Upper lobe of right lung (tissue), 1 donor: ENCODE results near the gene PACS2. TPM values are rescaled to one million over a fixed set of nuclear protein-coding genes. Genes with fewer than 3 reads are reported as not detected.

ENCODE experiments used
- ATAC-seq: fragments of 200-7000 bp; cut with Tn5 transposase; one replicate; pipeline ENCODE4 v1.9.1; 2020; ENCODE audit warnings: mild to moderate bottlenecking, moderate library complexity
- DNase-seq: peaks from one replicate; pipeline ENCODE4 v3.0.0-alpha.2; 2020
- H3K27ac ChIP-seq: fragments of 200-600 bp; one replicate; pipeline ENCODE4 v1.8.0; 2022
- H3K27me3 ChIP-seq: fragments of 200-600 bp; one replicate; pipeline ENCODE4 v1.8.0; 2022; ENCODE audit warnings: mild to moderate bottlenecking
- H3K36me3 ChIP-seq: fragments of 200-600 bp; one replicate; pipeline ENCODE4 v1.8.0; 2022
- H3K4me1 ChIP-seq: fragments of 200-600 bp; one replicate; pipeline ENCODE4 v1.8.0; 2022
- H3K4me3 ChIP-seq: fragments of 200-600 bp; one replicate; pipeline ENCODE4 v1.8.0; 2022; ENCODE audit warnings: mild to moderate bottlenecking
- H3K9me3 ChIP-seq: fragments of 200-600 bp; one replicate; pipeline ENCODE4 v1.8.0; 2022
- intact Hi-C: fragments of 100-400 bp; cut with DNase I; formaldehyde crosslinking; loops from one replicate; pipeline ENCODE4 v1.11.0; 2022
- total RNA-seq: library from RNA; stranded (reverse); fragmentation: NEBNext Ultra II Directional; extraction: Animal tissue kit (Norgen Biotek cat#: 25700); gene quantifications from one replicate; pipeline ENCODE4 v1.2.1, GENCODE V29; 2021
- TF ChIP-seq, protein P1 (sequence below): fragments of 200-600 bp; IDR thresholded peaks from one replicate; pipeline ENCODE4 v1.8.0; 2022; ENCODE audit warnings: antibody characterized with exemption
- donor health status: DM: no; HTN: yes; CAD: no; lungs with severe emphysema.

The PACS2 gene
- total RNA-seq, 1 donor from 2014 or later = 86.6 TPM

DNA sequence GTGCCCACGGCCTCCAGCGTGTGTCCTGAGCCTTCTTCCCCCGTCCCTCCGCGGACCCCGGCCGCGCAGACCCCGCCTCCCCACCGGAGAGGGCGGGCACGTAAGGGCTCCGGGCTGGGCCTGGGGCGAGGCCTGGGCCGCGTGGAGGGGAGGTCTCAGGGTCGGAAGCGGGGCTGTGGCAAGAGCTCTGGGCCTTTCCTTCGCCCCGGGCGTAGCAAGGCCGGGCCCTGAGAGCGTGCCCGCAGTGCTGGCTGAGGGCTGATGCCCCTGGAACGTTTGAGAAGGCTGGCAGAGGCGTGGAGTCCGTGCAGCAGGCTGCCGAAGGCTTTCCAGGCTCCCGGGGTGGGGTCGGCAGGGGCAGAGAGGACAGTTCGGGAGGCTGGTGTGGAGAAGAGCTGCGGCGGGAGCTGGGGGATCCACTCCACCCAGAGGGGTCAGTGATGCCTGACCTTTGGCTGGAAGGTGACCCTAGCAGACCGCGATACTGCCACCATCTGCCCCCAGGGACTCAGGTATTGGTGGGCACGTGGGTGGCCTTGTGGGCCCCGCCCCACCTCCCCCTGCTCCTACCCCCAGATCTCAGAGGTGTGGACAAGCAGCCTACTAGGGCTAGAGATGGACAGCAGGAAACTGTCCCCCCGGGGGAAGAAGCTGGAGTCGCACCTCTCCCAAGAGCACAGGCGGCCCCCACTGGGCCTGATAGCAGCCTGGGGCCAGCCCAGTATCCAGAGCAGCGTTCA, 84.3 kb downstream of the PACS2 start:
- ATAC-seq (peak; percentile 55), DNase-seq (no peak)
- peaks cover 6% of the 10 kb centered on the region for H3K4me1 ChIP-seq
- peak overlapping the region; percentile 86 for H3K27ac ChIP-seq
- peak overlapping the region; percentile 89 for H3K4me3 ChIP-seq
- H3K9me3 ChIP-seq = no peaks in the 10 kb centered on the region
- intact Hi-C loops = loop anchor here (10.0 kb wide), 1 partner anchor 96 kb away; the partner anchor contains the start of gene TEDC1
- H3K36me3 ChIP-seq = no peaks in the 10 kb centered on the region
- TF ChIP-seq, protein P1, sequence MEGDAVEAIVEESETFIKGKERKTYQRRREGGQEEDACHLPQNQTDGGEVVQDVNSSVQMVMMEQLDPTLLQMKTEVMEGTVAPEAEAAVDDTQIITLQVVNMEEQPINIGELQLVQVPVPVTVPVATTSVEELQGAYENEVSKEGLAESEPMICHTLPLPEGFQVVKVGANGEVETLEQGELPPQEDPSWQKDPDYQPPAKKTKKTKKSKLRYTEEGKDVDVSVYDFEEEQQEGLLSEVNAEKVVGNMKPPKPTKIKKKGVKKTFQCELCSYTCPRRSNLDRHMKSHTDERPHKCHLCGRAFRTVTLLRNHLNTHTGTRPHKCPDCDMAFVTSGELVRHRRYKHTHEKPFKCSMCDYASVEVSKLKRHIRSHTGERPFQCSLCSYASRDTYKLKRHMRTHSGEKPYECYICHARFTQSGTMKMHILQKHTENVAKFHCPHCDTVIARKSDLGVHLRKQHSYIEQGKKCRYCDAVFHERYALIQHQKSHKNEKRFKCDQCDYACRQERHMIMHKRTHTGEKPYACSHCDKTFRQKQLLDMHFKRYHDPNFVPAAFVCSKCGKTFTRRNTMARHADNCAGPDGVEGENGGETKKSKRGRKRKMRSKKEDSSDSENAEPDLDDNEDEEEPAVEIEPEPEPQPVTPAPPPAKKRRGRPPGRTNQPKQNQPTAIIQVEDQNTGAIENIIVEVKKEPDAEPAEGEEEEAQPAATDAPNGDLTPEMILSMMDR = no peak
- no peaks in the 10 kb centered on the region for H3K27me3 ChIP-seq

DNA sequence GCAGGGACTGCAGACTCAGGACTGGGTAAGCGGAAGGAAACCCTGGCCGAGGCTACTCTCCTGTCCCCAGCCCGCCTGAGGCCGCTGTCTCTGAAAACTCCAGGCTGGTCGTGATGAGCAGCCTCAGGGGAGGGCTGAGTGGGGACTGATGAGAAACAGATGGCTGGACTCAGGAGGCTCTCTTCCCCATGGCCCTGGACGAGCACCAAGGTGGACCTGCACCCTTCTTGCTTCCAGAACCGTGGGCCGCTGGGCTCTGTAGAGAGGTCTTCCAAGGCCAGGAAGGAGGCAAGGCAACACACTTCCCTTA, 84.9 kb downstream of the PACS2 start:
- no peak overlapping the region for H3K27ac ChIP-seq
- no peaks in the 10 kb centered on the region for H3K36me3 ChIP-seq
- H3K4me3 ChIP-seq = no peak overlapping the region
- H3K9me3 ChIP-seq = no peaks in the 10 kb centered on the region
- no peak for ATAC-seq
- TF ChIP-seq, protein P1 = no peak
- intact Hi-C loops = loop anchor here (10.0 kb wide), 1 partner anchor 95 kb away; the partner anchor contains the start of gene TEDC1
- H3K4me1 ChIP-seq = peaks cover 6% of the 10 kb centered on the region
- H3K27me3 ChIP-seq = no peaks in the 10 kb centered on the region
- no peak for DNase-seq

DNA sequence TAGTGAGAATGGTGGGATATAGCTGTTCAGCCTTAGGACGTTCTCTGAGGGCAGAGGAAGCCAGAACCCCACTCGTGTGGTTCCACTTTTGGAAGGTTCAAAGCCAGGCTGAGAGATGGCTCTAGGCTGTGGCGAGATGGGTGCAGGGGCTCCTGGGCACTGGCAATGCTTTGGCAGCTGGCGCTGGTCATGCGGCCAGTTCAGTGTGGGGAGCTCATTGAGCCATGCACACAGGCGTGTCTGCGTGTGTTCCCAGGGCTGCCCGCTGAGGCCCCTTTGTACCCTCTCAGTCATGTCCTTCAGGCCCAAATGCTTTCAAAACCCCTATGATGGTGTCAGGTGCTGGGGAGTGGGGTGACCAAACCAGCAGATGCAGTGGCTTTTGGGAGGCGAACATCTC, 85.5 kb downstream of the PACS2 start:
- Histone ChIP-seq H3K4me1 (peaks cover 6% of the 10 kb centered on the region), H3K27ac (no peak overlapping the region), H3K27me3 (no peaks in the 10 kb centered on the region), H3K4me3 (no peak overlapping the region), H3K9me3 (no peaks in the 10 kb centered on the region), H3K36me3 (no peaks in the 10 kb centered on the region)
- intact Hi-C loops = no loop called here
- DNase-seq (no peak), ATAC-seq (no peak)
- TF ChIP-seq, protein P1 = no peak

DNA sequence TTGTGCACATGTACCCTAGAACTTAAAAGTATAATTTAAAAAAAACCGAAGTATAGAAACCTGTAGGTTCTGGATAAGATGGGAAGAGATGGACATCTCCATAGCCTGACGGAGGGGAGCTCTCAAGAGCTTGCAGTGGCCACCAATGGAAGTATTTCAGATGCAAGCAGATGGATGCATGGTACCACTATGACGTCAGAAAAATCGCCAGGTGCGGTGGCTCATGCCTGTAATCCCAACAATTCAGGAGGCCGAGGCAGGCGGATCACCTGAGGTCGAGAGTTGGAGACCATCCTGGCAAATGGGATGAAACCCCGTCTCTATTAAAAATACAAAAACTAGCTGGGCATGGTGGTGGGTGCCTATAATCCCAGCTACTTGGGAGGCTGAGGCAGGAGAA, 87.2 kb downstream of the PACS2 start:
- H3K4me3 ChIP-seq = no peak overlapping the region
- H3K36me3 ChIP-seq = no peaks in the 10 kb centered on the region
- ATAC-seq (no peak), DNase-seq (no peak)
- H3K9me3 ChIP-seq = no peaks in the 10 kb centered on the region
- peaks cover 6% of the 10 kb centered on the region for H3K4me1 ChIP-seq
- TF ChIP-seq, protein P1 = no peak
- no peaks in the 10 kb centered on the region for H3K27me3 ChIP-seq
- no peak overlapping the region for H3K27ac ChIP-seq
- intact Hi-C loops = no loop called here

DNA sequence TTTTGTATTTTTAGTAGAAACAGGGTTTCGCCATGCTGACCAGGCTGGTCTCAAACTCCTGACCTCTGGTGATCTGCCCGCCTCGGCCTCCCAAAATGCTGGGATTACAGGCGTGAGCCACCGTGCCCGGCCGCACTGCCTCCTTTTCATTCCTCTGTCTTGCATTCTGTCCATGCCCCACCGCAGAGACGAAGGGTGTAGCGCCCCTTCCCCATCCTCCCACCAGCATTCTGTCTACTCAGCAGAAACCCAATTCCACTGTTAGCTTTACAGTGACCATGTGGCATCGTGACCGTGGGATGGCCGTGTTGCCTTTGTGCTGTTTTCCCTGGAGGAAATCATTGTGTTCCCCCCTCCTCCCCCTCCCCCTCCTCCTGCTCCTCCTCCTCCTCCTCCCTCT, 94.0 kb downstream of the PACS2 start:
- TF ChIP-seq, protein P1 = no peak
- Histone ChIP-seq H3K4me1 (peaks cover 9% of the 10 kb centered on the region), H3K27me3 (peaks cover 13% of the 10 kb centered on the region), H3K27ac (no peak overlapping the region), H3K4me3 (no peak overlapping the region), H3K36me3 (no peaks in the 10 kb centered on the region), H3K9me3 (no peaks in the 10 kb centered on the region)
- intact Hi-C loops = no loop called here
- ATAC-seq = no peak
- DNase-seq = no peak
